ENCODE data around the gene RAB11FIP4. TPM values are rescaled to one million over a fixed set of nuclear protein-coding genes. Genes with fewer than 3 reads are reported as not detected.

RAB11FIP4 gene
- total and polyA plus RNA-seq, 4 experiments from 2014 or later: 8.3 to 47.4 (median 30.0) TPM

- Histone ChIP-seq H3K27me3 (ENCODE audit: insufficient read depth, low read length) (no peaks in the 10 kb centered on the region), H3K4me3 (ENCODE audit: low read length in 2 of 2) (peak overlapping the region in 1 of 2 donors; percentile 17), H3K27ac (ENCODE audit: low read depth, low read length) (peak overlapping the region; percentile 69), H3K36me3 (ENCODE audit: insufficient read depth, low read length) (no peaks in the 10 kb centered on the region), H3K4me1 (ENCODE audit: insufficient read depth, low read length) (peaks cover 92% of the 10 kb centered on the region), H3K9me3 (ENCODE audit: control insufficient read depth in 1 of 2, low read length in 2 of 2) (no peaks in the 10 kb centered on the region)
- intact Hi-C loops (cut with micrococcal nuclease): no loop called here
- Mint-ChIP-seq H3K9me3 (no peaks in the 10 kb centered on the region), H3K4me1 (peaks cover 52 to 95% (median 72%) of the 10 kb centered on the region in 4 donors), H3K4me3 (peak overlapping the region in 7 of 8 donors; percentile 28 to 83 (median 57)), H3K36me3 (peaks cover 0 to 2% of the 10 kb centered on the region in 2 donors), H3K27me3 (no peaks in the 10 kb centered on the region), H3K27ac (peak overlapping the region; percentile 93 to 99 (median 97))
- no peak for DNase-seq
- CTCF ChIA-PET (ENCODE audit: partially characterized antibody): interaction anchor here (0.6 to 6.3 kb wide), 4 partner anchors 11 to 207 kb away, joined by 3 to 51 read pairs (median 4); no protein-coding TSS in a partner anchor
- POLR2A ChIA-PET (ENCODE audit: partially characterized antibody): interaction anchor here (1.1 to 11.3 kb wide), 5 partner anchors 11 to 185 kb away, joined by 3 to 332 read pairs (median 11); no protein-coding TSS in a partner anchor
Observed at GRCh38 chr17:31495022-31495885, 103.8 kb downstream of the RAB11FIP4 start.

DNA sequence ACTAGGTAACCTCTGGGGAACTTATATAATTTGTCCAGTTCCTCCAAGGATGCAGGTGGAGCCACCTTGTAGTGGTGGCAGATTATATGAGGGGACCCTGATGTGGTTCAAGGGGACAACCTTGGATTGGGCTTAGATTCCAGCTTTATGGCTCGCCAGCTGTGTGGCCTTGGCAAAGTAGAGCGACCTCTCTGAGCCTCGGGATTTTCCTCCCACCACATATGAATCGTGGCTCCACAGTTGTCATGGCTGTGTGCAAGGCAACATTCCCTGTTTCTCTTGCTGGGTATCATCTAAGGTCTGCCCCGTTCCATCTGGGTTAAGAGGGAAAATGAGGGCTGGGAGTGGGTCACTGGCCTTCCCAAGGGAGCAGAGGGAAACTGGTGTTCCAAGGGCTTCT lies 104.6 kb downstream of the RAB11FIP4 start:
- no peak overlapping the region for H3K27ac ChIP-seq (ENCODE audit: low read depth, low read length)
- intact Hi-C loops (cut with micrococcal nuclease): no loop called here
- Mint-ChIP-seq H3K27ac (peak overlapping the region in 5 of 7 donors; percentile 80 to 97 (median 84)), H3K4me3 (peak overlapping the region in 1 of 8 donors; percentile 83), H3K9me3 (no peaks in the 10 kb centered on the region), H3K36me3 (peaks cover 0 to 2% of the 10 kb centered on the region in 2 donors), H3K27me3 (no peaks in the 10 kb centered on the region), H3K4me1 (peaks cover 48 to 87% (median 65%) of the 10 kb centered on the region in 4 donors)
- H3K36me3 ChIP-seq (ENCODE audit: insufficient read depth, low read length): no peaks in the 10 kb centered on the region
- H3K4me3 ChIP-seq (ENCODE audit: low read length in 2 of 2): no peak overlapping the region
- H3K4me1 ChIP-seq (ENCODE audit: insufficient read depth, low read length): peaks cover 87% of the 10 kb centered on the region
- no peak for DNase-seq
- no peaks in the 10 kb centered on the region for H3K27me3 ChIP-seq (ENCODE audit: insufficient read depth, low read length)
- CTCF ChIA-PET (ENCODE audit: partially characterized antibody): interaction anchor here (6.3 kb wide), 1 partner anchor 14 kb away, joined by 51 read pairs; no protein-coding TSS in a partner anchor
- POLR2A ChIA-PET (ENCODE audit: partially characterized antibody): interaction anchor here (1.1 kb wide), 1 partner anchor 8 kb away, joined by 5 read pairs; no protein-coding TSS in a partner anchor
- no peaks in the 10 kb centered on the region for H3K9me3 ChIP-seq (ENCODE audit: control insufficient read depth in 1 of 2, low read length in 2 of 2)

DNA sequence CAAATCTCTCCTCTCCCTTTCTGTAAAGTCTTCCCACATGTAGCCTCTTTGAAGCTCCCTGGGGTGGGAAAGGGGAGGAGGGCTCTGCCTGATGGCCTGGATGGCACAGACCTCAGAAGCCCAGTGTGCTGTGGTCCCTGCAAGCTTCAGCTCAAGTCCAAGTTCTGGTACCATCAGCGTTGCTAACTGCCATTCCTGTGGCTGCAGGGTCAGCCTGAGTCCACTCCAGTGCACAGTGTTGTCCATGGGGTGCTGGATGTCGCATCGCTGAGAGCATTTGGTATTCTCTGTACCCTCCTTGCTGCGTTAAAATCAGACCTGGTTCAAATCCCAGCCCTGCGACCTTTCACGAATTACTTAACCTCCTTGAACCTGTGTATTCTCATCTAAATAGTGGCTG lies 105.1 kb downstream of the RAB11FIP4 start:
- Mint-ChIP-seq H3K4me3 (no peak overlapping the region), H3K27ac (peak overlapping the region in 5 of 7 donors; percentile 74 to 97 (median 84)), H3K27me3 (no peaks in the 10 kb centered on the region), H3K4me1 (peaks cover 43 to 82% (median 60%) of the 10 kb centered on the region in 4 donors), H3K9me3 (no peaks in the 10 kb centered on the region), H3K36me3 (peaks cover 0 to 2% of the 10 kb centered on the region in 2 donors)
- Histone ChIP-seq H3K9me3 (ENCODE audit: control insufficient read depth in 1 of 2, low read length in 2 of 2) (no peaks in the 10 kb centered on the region), H3K36me3 (ENCODE audit: insufficient read depth, low read length) (no peaks in the 10 kb centered on the region), H3K4me3 (ENCODE audit: low read length in 2 of 2) (no peak overlapping the region), H3K27me3 (ENCODE audit: insufficient read depth, low read length) (no peaks in the 10 kb centered on the region), H3K4me1 (ENCODE audit: insufficient read depth, low read length) (peaks cover 82% of the 10 kb centered on the region), H3K27ac (ENCODE audit: low read depth, low read length) (no peak overlapping the region)
- ChIA-PET POLR2A (ENCODE audit: partially characterized antibody) (interaction anchor here (1.1 kb wide), 1 partner anchor 9 kb away, joined by 5 read pairs; no protein-coding TSS in a partner anchor), CTCF (ENCODE audit: partially characterized antibody) (interaction anchor here (6.3 kb wide), 1 partner anchor 14 kb away, joined by 51 read pairs; no protein-coding TSS in a partner anchor)
- intact Hi-C loops (cut with micrococcal nuclease): no loop called here
- DNase-seq: no peak

- H3K27me3 Mint-ChIP-seq: no peaks in the 10 kb centered on the region
- DNase-seq: no peak
- POLR2A ChIA-PET (ENCODE audit: partially characterized antibody): interaction anchor here (2.1 kb wide), 1 partner anchor 9 kb away, joined by 15 read pairs; no protein-coding TSS in a partner anchor
- no peaks in the 10 kb centered on the region for H3K9me3 Mint-ChIP-seq
- peaks cover 37 to 73% (median 51%) of the 10 kb centered on the region in 4 donors for H3K4me1 Mint-ChIP-seq
- no peak overlapping the region for H3K4me3 Mint-ChIP-seq
- intact Hi-C loops (cut with micrococcal nuclease): no loop called here
- no peak overlapping the region for H3K27ac ChIP-seq (ENCODE audit: low read depth, low read length)
- no peaks in the 10 kb centered on the region for H3K27me3 ChIP-seq (ENCODE audit: insufficient read depth, low read length)
- H3K9me3 ChIP-seq (ENCODE audit: control insufficient read depth in 1 of 2, low read length in 2 of 2): no peaks in the 10 kb centered on the region
- no peaks in the 10 kb centered on the region for H3K36me3 ChIP-seq (ENCODE audit: insufficient read depth, low read length)
- H3K4me1 ChIP-seq (ENCODE audit: insufficient read depth, low read length): peaks cover 73% of the 10 kb centered on the region
- no peak overlapping the region for H3K4me3 ChIP-seq (ENCODE audit: low read length in 2 of 2)
- CTCF ChIA-PET (ENCODE audit: partially characterized antibody): no interaction called here
- H3K36me3 Mint-ChIP-seq: peaks cover 0 to 2% of the 10 kb centered on the region in 2 donors
- peak overlapping the region in 6 of 7 donors; percentile 26 to 97 (median 81) for H3K27ac Mint-ChIP-seq
Observed at GRCh38 chr17:31497431-31497830, 106.0 kb downstream of the RAB11FIP4 start.

DNA sequence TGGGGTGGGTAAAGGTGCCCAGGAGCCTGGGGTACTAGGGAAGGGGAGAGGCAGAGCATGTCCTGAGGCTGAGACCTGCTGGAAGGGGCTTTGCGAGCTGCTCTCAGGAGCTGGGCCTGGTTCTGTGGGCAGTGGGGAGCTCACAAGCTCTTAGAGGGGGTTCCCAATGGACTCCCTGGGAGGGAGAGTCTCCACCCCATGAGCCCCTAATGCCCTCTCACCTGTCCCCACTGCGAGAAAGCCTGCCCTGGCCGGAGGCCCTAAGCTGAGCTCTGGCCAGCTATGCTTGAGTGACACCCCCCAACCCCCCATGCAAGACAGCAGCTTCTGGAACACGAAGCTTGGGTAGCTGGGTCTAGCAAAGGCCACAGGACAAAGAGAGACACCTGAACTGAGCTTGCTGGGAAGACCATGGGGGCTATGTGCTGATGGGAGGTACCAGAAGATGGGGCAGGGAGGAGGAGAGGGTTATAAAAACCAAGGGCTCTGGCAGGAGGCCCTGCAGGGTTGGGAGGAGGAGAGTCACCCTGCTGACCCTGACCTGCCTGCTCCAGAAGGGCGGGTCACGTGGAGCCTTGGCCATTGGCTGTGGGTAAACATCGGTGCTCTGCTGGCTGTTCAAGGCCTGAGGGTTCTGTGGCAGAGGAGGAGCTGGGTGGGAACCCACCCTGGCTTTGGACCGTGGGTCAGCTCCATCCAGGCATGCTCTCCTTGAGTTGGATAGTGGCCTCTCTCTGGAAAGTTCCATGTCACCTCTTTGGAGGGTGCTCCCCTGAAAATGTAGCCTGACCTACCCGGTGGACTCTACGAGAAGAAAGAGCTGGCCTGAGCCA lies 106.7 kb downstream of the RAB11FIP4 start:
- no peaks in the 10 kb centered on the region for H3K27me3 Mint-ChIP-seq
- H3K27me3 ChIP-seq (ENCODE audit: insufficient read depth, low read length): no peaks in the 10 kb centered on the region
- ChIA-PET CTCF (ENCODE audit: partially characterized antibody) (interaction anchor here (2.4 kb wide), 1 partner anchor 11 kb away, joined by 19 read pairs; no protein-coding TSS in a partner anchor), POLR2A (ENCODE audit: partially characterized antibody) (interaction anchor here (0.9 to 2.1 kb wide), 4 partner anchors 10 to 12 kb away, joined by 4 to 15 read pairs (median 4); no protein-coding TSS in a partner anchor)
- no peak overlapping the region for H3K4me3 ChIP-seq (ENCODE audit: low read length in 2 of 2)
- no peaks in the 10 kb centered on the region for H3K9me3 ChIP-seq (ENCODE audit: control insufficient read depth in 1 of 2, low read length in 2 of 2)
- H3K27ac ChIP-seq (ENCODE audit: low read depth, low read length): no peak overlapping the region
- intact Hi-C loops (cut with micrococcal nuclease): no loop called here
- no peak for DNase-seq
- H3K4me3 Mint-ChIP-seq: peak overlapping the region in 2 of 8 donors; percentile 17 to 29
- H3K4me1 ChIP-seq (ENCODE audit: insufficient read depth, low read length): peaks cover 66% of the 10 kb centered on the region
- no peaks in the 10 kb centered on the region for H3K9me3 Mint-ChIP-seq
- H3K27ac Mint-ChIP-seq: peak overlapping the region in 5 of 7 donors; percentile 30 to 97 (median 61)
- peaks cover 0 to under 1% of the 10 kb centered on the region in 2 donors for H3K36me3 Mint-ChIP-seq
- H3K36me3 ChIP-seq (ENCODE audit: insufficient read depth, low read length): no peaks in the 10 kb centered on the region
- peaks cover 30 to 67% (median 44%) of the 10 kb centered on the region in 4 donors for H3K4me1 Mint-ChIP-seq

DNA sequence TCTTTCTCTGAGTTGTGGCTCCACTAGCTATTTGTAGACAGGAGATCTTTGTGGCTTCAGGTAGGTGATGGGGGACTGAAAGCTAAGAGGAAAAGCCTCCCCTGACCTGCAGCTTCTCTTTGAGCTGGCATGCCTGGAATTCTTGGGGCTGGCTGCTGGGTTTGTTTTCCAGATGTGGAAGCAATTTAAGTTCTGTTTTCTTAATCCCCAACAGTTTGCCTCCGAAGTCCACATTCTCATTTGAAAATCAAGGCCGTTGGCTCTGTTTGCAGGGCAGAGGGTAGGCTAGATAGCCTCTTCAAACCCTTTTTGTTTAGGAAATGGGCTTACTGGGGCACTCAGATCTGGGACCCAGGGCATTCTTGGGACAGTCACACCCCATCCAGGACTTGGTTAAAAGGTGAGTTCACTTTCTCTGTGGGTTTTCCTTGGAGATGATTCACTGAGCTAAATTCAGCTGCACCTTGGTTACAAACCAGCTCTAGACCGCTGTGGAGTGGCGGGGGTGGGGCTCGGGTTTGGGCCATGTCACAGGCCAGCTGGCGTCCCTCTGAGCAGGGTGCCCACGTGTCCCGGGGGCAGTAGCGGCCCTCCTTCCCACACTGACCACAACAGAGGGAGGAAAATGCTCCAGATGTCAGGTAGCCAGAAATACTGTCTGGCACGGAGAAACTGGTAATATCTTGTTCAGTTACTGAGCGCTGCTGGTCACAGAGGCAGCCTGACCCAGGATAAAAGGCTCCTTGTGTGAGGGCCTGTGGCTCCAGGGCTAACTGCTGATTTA lies 108.5 kb downstream of the RAB11FIP4 start:
- no peak overlapping the region for H3K27ac ChIP-seq (ENCODE audit: low read depth, low read length)
- H3K4me1 ChIP-seq (ENCODE audit: insufficient read depth, low read length): peaks cover 50% of the 10 kb centered on the region
- POLR2A ChIA-PET (ENCODE audit: partially characterized antibody): interaction anchor here (1.7 to 1.8 kb wide), 2 partner anchors 11 to 12 kb away, joined by 4 to 7 read pairs; no protein-coding TSS in a partner anchor

More for the DNA sequence above, 108.5 kb downstream of the RAB11FIP4 start:
- H3K27me3 Mint-ChIP-seq: no peaks in the 10 kb centered on the region
- no peaks in the 10 kb centered on the region for H3K9me3 Mint-ChIP-seq
- no peak overlapping the region for H3K4me3 ChIP-seq (ENCODE audit: low read length in 2 of 2)
- no peak overlapping the region for H3K4me3 Mint-ChIP-seq
- peaks cover 1 to 4% of the 10 kb centered on the region in 2 donors for H3K36me3 Mint-ChIP-seq
- CTCF ChIA-PET (ENCODE audit: partially characterized antibody): interaction anchor here (0.8 to 2.4 kb wide), 3 partner anchors 9 to 17 kb away, joined by 3 to 19 read pairs (median 3); no protein-coding TSS in a partner anchor
- DNase-seq: no peak
- H3K27me3 ChIP-seq (ENCODE audit: insufficient read depth, low read length): no peaks in the 10 kb centered on the region
- H3K36me3 ChIP-seq (ENCODE audit: insufficient read depth, low read length): no peaks in the 10 kb centered on the region
- intact Hi-C loops (cut with micrococcal nuclease): no loop called here
- peak overlapping the region in 2 of 7 donors; percentile 9 to 57 for H3K27ac Mint-ChIP-seq
- H3K9me3 ChIP-seq (ENCODE audit: control insufficient read depth in 1 of 2, low read length in 2 of 2): no peaks in the 10 kb centered on the region
- peaks cover 17 to 61% (median 36%) of the 10 kb centered on the region in 4 donors for H3K4me1 Mint-ChIP-seq
